HG03045 (cell line): Measurements from ENCODE around the gene CCDC170.

ENCODE experiments used
- ATAC-seq: cut with Tn5 transposase; IDR thresholded peaks from one replicate; pipeline ENCODE4 v1.9.1; 2021; ENCODE audit warnings: mild to moderate bottlenecking, moderate library complexity; ENCODE audit not compliant: unreplicated experiment

CCDC170 gene

DNA sequence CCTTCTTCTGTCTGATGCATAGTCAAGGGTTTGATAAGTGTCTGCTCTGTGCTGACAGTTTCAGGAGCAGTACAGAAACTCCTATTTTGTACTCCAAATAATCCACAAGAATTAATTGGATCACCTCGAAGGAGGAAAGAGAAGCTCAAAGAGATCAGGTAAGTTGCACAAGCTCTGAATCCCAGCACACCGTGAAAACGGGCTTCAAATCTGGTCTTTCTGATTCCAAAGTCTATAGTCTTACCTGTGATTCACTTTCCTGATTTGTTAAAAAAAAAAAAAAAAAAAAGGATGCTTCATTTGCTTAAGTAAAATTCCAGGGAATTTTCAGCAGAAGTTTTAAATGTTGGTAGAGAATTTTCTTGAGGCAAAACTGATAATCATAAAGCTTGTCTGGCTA is 157.8 kb downstream of the CCDC170 start:
- no peak for ATAC-seq

DNA sequence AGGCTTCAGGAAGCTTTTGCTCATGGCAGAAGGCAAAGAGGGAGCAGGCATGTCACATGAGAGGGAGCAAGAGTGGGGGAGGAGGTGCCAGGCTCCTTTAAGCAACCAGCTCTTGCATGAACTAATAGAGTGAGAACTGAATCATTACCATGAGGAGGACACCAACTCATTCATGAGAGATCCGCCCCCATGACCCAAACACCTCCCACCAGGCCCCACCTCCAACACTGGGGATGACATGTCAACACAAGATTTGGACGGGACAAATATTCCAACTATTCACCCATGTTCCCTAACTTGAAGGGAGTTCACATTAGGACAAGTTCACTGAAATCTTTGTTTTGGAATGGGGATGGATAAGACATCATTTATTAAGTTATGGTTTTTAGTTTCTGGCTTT is 158.5 kb downstream of the CCDC170 start:
- no peak for ATAC-seq

DNA sequence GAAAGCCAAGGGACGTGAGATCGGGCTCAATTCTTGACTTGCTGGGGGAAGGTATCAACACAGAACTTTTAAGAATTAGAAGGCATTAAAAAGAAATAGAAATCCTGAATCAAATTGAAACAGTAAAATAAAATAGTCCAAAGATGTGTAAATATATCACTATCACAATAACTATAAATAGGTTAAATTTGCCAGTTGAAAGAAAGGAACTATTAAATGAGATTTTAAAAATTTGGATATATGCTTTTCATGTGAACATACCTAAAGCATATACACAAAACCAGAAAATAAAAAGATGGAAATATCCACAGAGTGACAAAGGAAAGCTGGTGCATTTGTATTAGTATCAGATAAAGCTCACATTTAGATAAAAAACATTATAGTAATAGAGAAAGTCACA is 161.3 kb downstream of the CCDC170 start:
- no peak for ATAC-seq

DNA sequence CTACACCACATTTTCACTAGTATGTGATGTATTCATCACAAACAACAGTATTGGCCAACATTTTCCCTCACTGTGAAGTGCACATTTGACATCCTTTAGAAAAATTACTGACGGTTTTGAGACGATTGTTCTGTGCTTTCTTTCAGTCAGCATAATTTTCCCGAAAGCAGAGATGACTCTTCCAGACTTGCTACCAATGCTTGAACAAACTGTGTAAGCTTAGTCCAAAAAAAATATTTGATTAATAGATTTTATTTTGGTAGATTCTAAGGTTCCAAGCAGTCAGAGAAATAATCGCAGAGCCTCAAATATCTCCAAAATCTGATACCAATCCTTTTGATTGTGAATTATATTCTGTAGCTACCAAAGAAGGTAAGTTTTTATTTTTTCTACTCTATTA is 162.6 kb downstream of the CCDC170 start:
- ATAC-seq, result no peak

DNA sequence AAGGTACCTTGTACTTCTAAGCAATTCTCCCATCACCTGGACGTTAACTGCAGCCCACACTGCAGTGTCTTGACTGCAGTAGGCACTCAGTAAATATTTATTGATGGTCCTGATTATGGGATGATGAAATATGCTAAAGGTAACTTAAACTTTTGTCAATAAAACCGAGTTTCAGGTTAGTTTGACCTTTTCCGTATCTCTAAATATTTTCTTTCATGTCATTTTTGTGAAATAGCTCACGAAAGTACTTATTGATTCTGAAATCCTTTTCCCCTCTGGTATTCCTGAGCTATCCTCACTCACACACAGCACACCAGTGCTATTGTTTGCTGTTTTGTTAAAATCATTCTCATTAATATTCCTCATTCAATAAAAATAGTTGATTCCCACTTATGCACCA is 164.3 kb downstream of the CCDC170 start:
- ATAC-seq, result no peak

DNA sequence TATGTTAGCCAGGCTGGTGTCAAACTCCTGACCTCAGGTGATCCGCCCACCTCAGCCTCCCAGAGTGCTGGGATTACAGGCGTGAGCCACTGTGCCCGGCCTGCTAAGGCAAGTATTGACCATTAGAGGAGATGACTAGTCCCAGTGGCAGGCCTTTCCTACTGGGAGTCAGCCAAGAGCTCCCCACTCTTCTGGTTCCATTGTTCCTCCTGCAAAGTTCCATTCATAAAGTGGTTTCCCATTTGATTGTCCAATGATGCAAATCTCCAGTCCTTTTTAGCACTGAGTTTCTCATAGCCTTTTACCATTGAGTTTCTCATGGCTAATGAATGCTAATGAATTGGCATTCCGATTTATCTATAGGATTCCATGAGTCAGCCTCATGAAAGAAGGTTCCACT is 165.4 kb downstream of the CCDC170 start:
- no peak for ATAC-seq

DNA sequence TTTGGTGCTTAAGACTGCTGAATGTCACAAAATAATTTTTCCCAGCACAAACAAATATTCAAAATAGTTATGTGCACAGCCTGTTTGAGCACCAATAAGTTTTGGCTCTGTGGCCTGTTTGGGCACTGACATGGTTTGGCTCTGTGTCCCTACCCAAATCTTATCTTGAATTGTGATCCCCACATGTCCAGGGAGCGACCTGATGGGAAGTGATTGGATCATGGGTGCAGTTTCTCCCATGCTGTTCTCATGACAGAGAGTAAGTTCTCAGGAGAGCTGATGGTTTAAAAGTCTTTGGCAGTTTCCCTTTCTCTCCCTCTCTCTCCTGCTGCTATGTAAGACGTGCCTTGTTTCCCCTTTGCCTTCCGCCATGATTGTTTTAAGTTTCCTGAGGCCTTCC is 167.7 kb downstream of the CCDC170 start:
- no peak for ATAC-seq

DNA sequence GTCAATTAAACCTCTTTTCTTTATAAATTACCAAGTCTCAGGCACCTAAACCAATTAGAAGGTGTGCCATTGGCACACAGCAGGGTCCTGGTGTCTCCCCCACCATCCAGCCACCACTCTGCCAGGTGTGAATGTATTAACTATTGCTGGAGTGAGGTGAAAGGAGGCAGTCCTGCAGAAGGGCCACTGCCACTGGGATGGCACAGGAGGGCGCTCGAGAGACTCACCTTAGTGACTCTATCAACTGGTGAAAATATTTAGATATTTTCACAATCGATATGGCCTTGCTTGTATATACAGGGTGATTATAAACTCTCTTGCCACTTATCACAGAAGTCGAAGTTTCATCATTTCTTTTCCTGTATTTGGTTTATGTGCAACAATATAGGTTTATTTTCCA is 168.1 kb downstream of the CCDC170 start:
- ATAC-seq, result no peak

DNA sequence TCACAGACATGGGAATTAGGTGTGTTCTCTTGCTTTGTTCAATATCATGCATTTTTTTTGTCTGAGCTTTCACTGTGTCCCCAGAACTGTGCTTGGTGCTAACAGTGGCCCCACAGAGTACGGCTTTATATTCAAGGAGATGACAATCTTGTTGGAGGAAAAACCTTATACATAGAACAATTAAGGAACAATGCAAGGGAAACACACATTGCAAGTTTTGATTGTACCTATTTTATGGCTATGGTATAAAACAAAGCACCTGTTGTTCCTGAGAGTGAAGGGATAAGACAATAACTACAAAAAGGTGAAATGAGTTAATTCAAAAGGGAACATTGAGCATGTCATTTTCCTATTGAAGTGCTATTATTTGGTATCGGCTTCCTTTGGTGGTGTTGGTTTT is 169.7 kb downstream of the CCDC170 start:
- ATAC-seq, result no peak

DNA sequence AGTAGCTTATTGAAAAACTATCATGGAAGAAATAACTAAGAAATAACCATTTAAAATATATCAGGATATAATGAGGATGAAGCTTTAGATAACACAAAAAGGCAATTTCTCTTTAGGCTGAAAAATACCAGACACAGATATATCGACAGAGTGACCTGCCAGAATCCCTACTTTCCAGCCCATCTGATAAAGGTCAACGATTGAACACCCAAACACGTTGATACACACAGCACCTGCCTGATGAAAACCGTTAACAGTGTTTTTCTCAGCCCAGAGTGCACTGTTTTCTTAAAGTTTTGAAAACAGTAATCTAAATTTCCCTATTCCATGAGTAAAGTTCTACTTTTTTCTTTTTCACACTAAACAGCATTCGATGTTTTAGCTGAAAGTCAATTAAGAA is 170.6 kb downstream of the CCDC170 start:
- ATAC-seq, result no peak

DNA sequence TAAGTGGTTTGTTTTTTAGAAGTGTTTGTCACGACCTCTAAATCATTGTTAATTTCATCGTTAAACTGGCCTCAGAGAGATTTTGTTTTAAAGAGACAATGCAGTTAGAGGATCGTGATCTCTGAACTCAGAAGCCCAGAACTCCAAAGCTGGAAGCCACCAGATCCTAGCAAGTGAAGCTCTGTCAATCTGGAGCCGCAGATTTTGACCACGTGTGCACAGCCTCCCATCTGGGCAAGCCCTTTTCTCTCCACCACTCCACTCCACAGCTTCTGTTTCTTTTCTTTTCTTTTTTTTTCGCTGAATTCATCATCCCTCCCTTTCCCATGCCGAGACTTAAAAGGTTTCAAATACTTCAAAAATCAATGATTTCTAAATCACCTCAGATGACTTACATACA is 171.5 kb downstream of the CCDC170 start:
- ATAC-seq, result no peak

DNA sequence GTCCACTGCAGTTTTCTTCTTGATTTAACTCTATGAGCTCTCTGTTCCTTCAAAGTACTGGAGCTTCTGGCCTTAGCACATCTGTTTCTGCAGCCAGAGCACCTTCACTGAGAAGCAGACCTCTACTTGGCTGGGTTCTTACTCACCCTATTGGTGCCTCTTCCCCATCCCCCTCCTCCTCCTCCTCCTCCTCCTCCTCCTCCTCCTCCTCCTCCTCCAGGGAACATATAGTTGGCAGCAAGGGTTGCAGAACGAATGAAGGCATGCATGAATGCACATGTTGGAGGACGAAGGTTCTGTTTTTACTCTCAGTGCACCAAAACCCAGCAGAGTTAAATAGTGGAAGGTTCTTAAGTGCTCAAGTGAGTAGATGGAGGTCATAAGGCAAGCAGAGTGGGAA is 172.7 kb downstream of the CCDC170 start:
- ATAC-seq, result no peak

DNA sequence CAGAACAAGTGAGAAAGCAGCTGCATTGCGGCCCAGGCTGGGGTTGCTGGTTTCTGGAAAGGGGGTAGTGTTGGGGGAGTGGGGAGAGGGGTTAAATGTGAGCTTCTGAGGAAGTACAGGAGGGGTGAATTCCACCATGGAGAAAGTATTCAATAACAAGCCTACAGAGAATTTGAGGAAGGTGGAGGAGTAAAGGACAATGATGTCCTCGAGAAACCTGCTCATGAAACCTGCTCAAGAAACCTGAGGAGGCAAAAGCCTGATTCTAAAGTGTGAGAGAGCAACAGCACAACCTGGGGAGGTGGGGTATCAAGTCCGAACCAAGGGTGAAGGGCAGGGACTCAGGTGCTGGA is 175.4 kb downstream of the CCDC170 start:
- ATAC-seq, result no peak

DNA sequence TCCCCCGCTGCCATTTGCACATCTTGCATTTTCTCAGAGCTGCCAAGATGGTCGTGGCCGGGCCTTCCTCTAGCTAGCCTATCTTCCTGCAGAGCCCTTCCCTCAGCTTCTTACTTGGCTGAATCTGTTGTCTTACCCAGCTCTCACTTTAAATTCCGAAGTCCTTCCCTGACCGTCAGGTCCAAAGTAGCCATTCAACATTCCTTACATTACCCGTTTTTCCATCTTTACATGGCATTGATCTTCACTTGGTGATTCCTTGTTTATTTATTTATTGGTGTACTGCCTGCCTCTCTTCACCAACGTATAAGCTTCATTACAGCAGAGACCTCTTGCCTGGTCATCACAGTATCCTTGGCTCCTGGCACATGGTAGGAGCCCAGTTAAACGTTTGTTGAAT is 176.3 kb downstream of the CCDC170 start:
- ATAC-seq, result no peak
